ENCODE measurements around the gene EXOC4. TPM values are rescaled to one million over a fixed set of nuclear protein-coding genes. Genes with fewer than 3 reads are reported as not detected.

EXOC4 gene
- total RNA-seq, 1 experiment from 2014 or later = 75.8 TPM

GRCh38 chr7:133246558-133246957 is 6.3 kb upstream of the EXOC4 start:
- no peak for DNase-seq
- Histone ChIP-seq H3K27me3 (ENCODE audit: insufficient read depth, low read length) (no peaks in the 10 kb centered on the region), H2AFZ (ENCODE audit: low read length) (no peak overlapping the region), H2BK12ac (ENCODE audit: insufficient read length, low read depth, low read length) (no peak overlapping the region), H3K4ac (ENCODE audit: low read depth, low read length) (no peak overlapping the region), H2BK20ac (ENCODE audit: low read depth, low read length, poor library complexity, severe bottlenecking) (no peak overlapping the region), H4K8ac (replicated peaks; ENCODE audit: insufficient read length, low read depth, low read length) (no peak overlapping the region), H3K9ac (ENCODE audit: extremely low read depth, insufficient read length, low read length) (no peak overlapping the region), H2BK15ac (ENCODE audit: low read depth, low read length) (no peak overlapping the region), H4K20me1 (ENCODE audit: control insufficient read depth, insufficient read depth, insufficient read length) (no peaks in the 10 kb centered on the region), H3K4me2 (ENCODE audit: insufficient read depth, insufficient read length, low read length) (no peak overlapping the region), H3K14ac (ENCODE audit: insufficient read depth, low read length) (no peak overlapping the region), H3K56ac (ENCODE audit: insufficient read length, low read depth, low read length) (no peak overlapping the region), H3K23me2 (ENCODE audit: insufficient read length, low read depth, low read length, poor library complexity, severe bottlenecking) (no peaks in the 10 kb centered on the region), H3K9me3 (ENCODE audit: control insufficient read depth, low read depth, low read length) (no peaks in the 10 kb centered on the region), H4K91ac (ENCODE audit: insufficient read length, low read depth, low read length) (no peak overlapping the region), H3K79me1 (ENCODE audit: insufficient read depth, low read depth, low read length, poor library complexity, severe bottlenecking) (no peaks in the 10 kb centered on the region), H3T11ph (ENCODE audit: low read length) (no peak overlapping the region), H2BK5ac (ENCODE audit: insufficient read length, low read length) (no peak overlapping the region), H4K5ac (ENCODE audit: insufficient read length, low read depth, low read length) (no peak overlapping the region), H2AK5ac (ENCODE audit: insufficient read length, low read length) (no peak overlapping the region), H3K27ac (ENCODE audit: insufficient read length, low read depth, low read length) (no peak overlapping the region), H3K4me1 (ENCODE audit: insufficient read depth, low read length) (no peaks in the 10 kb centered on the region), H3K79me2 (ENCODE audit: insufficient read depth, low read length) (no peaks in the 10 kb centered on the region), H3K18ac (ENCODE audit: insufficient read length, low read depth, low read length) (no peak overlapping the region), H3K23ac (ENCODE audit: insufficient read length, low read depth, low read length) (no peak overlapping the region), H2BK120ac (ENCODE audit: low read depth, low read length, poor library complexity, severe bottlenecking) (no peak overlapping the region)
- 0 out of 5 replicates have a peak, but pooled peaks cover 0 to 3% of the 10 kb centered on the region in 2 experiments for H3K9me3 Mint-ChIP-seq
- H3K27ac Mint-ChIP-seq = no peak overlapping the region; a peak in 1 of 7 replicates
- no CpG with 5 or more reads among the region's 2 CpGs for WGBS (ENCODE audit: extremely low coverage, insufficient read length, low lambda C conversion rate)
- H3K4me3 Mint-ChIP-seq = no peak overlapping the region
- H3K36me3 Mint-ChIP-seq (ENCODE audit: insufficient read depth in 1 of 3, low read depth in 3 of 3) = no peaks in the 10 kb centered on the region
- H3K4me1 Mint-ChIP-seq = no peaks in the 10 kb centered on the region
- H3K27me3 Mint-ChIP-seq (ENCODE audit: low read depth) = no peaks in the 10 kb centered on the region
- no peak for TF ChIP-seq CTCF (conservative IDR thresholded peaks at IDR 0.05)
